Prostate gland (tissue), 2 donors: ENCODE data around the gene MAP3K4.

Source experiments
- POLR2A ChIP-seq: fragments of 450-650 bp; IDR thresholded peaks from one replicate; pipeline ENCODE4 v1.6.1; 2016; ENCODE audit warnings: antibody characterized with exemption, mild to moderate bottlenecking
- POLR2AphosphoS5 ChIP-seq: sonication (generic); formaldehyde crosslinking; IDR thresholded peaks from one replicate; pipeline ENCODE4 v1.6.1; 2017; ENCODE audit warnings: antibody characterized with exemption
- TF ChIP-seq, protein P1 (sequence below), 4 experiments: fragments of 200-600 bp in 2 of 4; fragments of 450-650 bp in 2 of 4; sonication (generic) in 2 of 4; IDR thresholded peaks; 1 replicate in 3 of 4; 2 replicates in 1 of 4; pipeline ENCODE4 v1.5.1; 2016 to 2019; ENCODE audit warnings: antibody characterized with exemption in 4 of 4, mild to moderate bottlenecking in 2 of 4, moderate library complexity in 2 of 4

GRCh38 chr6:160979061-160979708 lies 12.4 kb upstream of the MAP3K4 start:
- TF ChIP-seq POLR2A (no peak), POLR2AphosphoS5 (no peak)
- TF ChIP-seq, protein P1, sequence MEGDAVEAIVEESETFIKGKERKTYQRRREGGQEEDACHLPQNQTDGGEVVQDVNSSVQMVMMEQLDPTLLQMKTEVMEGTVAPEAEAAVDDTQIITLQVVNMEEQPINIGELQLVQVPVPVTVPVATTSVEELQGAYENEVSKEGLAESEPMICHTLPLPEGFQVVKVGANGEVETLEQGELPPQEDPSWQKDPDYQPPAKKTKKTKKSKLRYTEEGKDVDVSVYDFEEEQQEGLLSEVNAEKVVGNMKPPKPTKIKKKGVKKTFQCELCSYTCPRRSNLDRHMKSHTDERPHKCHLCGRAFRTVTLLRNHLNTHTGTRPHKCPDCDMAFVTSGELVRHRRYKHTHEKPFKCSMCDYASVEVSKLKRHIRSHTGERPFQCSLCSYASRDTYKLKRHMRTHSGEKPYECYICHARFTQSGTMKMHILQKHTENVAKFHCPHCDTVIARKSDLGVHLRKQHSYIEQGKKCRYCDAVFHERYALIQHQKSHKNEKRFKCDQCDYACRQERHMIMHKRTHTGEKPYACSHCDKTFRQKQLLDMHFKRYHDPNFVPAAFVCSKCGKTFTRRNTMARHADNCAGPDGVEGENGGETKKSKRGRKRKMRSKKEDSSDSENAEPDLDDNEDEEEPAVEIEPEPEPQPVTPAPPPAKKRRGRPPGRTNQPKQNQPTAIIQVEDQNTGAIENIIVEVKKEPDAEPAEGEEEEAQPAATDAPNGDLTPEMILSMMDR (IDR thresholded peaks at IDR 0.05): no peak
